Measurements from ENCODE around the gene CST9.

CST9 gene

DNA sequence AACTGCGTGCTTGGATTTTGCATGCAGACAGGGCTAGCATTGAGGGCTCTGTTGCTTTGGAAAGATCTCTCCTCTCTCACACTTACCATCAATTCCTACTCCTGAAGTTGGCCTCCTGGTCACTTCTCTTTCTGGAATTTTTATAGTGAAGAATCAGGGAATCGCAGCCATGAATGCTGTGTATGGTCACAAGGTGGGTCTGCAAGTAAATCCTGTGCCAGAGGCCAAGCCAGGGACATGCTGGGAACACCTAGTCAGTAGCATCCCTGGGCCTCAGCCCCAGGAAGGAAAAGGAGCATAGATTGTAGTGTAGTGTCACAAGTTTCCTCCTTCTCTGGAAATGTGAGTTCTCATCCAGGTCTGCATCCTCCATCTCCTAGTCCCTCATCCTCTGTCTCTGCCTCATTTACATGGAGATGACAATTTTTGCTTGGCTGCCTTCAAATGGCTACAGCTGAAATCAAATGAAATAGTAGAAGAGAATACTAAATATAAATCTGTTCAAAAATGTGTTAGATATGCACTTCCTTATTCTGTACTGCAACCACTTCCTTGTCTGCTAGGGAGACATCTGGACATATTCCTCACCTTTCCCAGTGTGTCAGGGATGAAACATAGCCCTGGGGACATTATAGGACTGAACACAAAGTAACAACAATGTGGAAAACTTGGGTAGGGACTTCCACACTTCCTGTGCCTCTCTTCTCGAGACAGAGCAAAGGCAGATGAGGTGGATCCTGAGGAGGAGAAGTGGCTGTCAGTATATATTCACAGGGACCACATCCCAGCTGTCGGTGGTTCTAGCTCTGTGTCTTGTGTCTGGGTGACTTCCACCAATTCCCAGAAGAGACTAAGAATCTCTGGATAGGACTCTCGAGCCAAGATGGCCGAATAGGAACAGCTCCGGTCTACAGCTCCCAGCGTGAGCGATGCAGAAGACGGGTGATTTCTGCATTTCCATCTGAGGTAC is 17.0 kb downstream of the CST9 start:
- Histone ChIP-seq H3K9ac (no peak overlapping the region), H3K27ac (no peak overlapping the region), H3K4me1 (no peaks in the 10 kb centered on the region), H3K4me2 (ENCODE audit: low read length) (no peak overlapping the region), H2AFZ (no peak overlapping the region), H3K9me3 (ENCODE audit: control insufficient read depth, low read length) (no peaks in the 10 kb centered on the region), H3K27me3 (ENCODE audit: control insufficient read depth, insufficient read depth, low read length) (no peaks in the 10 kb centered on the region), H3K36me3 (ENCODE audit: control insufficient read depth, insufficient read depth, low read length) (no peaks in the 10 kb centered on the region), H3K4me3 (ENCODE audit: low read depth, low read length) (no peak overlapping the region), H3K79me2 (no peaks in the 10 kb centered on the region)
- TF ChIP-seq, protein P1, sequence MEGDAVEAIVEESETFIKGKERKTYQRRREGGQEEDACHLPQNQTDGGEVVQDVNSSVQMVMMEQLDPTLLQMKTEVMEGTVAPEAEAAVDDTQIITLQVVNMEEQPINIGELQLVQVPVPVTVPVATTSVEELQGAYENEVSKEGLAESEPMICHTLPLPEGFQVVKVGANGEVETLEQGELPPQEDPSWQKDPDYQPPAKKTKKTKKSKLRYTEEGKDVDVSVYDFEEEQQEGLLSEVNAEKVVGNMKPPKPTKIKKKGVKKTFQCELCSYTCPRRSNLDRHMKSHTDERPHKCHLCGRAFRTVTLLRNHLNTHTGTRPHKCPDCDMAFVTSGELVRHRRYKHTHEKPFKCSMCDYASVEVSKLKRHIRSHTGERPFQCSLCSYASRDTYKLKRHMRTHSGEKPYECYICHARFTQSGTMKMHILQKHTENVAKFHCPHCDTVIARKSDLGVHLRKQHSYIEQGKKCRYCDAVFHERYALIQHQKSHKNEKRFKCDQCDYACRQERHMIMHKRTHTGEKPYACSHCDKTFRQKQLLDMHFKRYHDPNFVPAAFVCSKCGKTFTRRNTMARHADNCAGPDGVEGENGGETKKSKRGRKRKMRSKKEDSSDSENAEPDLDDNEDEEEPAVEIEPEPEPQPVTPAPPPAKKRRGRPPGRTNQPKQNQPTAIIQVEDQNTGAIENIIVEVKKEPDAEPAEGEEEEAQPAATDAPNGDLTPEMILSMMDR (IDR thresholded peaks at IDR 0.05) = no peak

- H3K4me2 ChIP-seq (ENCODE audit: low read length) = no peak overlapping the region
- TF ChIP-seq, protein P1 (IDR thresholded peaks at IDR 0.05) = no peak
- H3K9me3 ChIP-seq (ENCODE audit: control insufficient read depth, low read length) = no peaks in the 10 kb centered on the region
- no peaks in the 10 kb centered on the region for H3K36me3 ChIP-seq (ENCODE audit: control insufficient read depth, insufficient read depth, low read length)
- H3K4me1 ChIP-seq = no peaks in the 10 kb centered on the region
- no peak overlapping the region for H2AFZ ChIP-seq
- no peaks in the 10 kb centered on the region for H3K27me3 ChIP-seq (ENCODE audit: control insufficient read depth, insufficient read depth, low read length)
- no peak overlapping the region for H3K27ac ChIP-seq
- no peak overlapping the region for H3K9ac ChIP-seq
- no peaks in the 10 kb centered on the region for H3K79me2 ChIP-seq
- no peak overlapping the region for H3K4me3 ChIP-seq (ENCODE audit: low read depth, low read length)
Observed at GRCh38 chr20:23587631-23588030, 18.1 kb downstream of the CST9 start.

- H3K9ac ChIP-seq = no peak overlapping the region
- TF ChIP-seq, protein P1 (IDR thresholded peaks at IDR 0.05) = no peak
- no peaks in the 10 kb centered on the region for H3K9me3 ChIP-seq (ENCODE audit: control insufficient read depth, low read length)
- no peaks in the 10 kb centered on the region for H3K36me3 ChIP-seq (ENCODE audit: control insufficient read depth, insufficient read depth, low read length)
- H3K79me2 ChIP-seq = no peaks in the 10 kb centered on the region
- H2AFZ ChIP-seq = no peak overlapping the region
- no peak overlapping the region for H3K27ac ChIP-seq
- no peaks in the 10 kb centered on the region for H3K27me3 ChIP-seq (ENCODE audit: control insufficient read depth, insufficient read depth, low read length)
- H3K4me1 ChIP-seq = no peaks in the 10 kb centered on the region
- H3K4me2 ChIP-seq (ENCODE audit: low read length) = no peak overlapping the region
- no peak overlapping the region for H3K4me3 ChIP-seq (ENCODE audit: low read depth, low read length)
Observed at GRCh38 chr20:23586735-23587525, 18.8 kb downstream of the CST9 start.

DNA sequence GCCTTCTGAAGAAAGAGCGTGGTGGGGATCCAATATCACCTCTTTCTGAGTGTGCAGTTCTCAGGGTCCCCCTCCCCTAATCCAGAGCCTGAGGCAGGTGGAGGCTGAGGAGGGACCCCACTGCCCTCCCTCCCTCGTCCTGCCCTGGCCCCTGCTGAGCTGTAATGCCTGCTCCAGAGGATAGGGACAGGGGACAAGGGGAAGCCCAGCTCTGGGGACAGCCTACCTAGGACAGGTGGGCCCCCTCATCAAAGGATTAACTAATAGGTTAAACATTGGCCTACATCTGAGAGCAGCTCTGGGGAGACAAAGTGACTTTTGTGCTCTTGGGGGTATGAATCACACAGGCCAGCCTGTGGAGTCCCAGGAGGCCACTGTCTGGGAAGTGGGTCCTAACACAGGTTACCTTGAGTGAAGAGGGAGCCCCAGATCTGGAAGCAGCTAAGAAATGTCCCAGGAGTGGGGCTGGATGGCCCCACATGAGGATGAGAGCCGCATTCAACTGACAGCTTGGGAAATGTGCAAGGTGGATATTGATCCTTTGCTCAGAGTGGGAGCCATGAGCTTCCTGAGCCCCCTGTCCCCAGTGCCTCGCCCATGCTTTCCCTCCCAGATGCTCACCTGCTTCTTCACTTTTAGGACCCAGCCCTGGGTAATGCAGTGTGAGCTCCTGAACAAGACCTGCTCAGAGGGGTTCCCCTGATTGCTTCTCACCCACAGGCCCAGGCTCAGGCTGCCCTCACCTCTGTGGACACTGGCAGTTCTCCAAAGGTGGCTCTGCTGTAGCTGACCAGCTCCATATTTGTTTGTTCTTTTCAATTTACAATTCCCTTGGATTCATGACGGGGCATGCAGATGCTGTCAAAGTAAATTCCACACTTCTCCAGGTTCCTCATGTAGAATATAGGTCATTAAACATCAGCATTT is 19.6 kb downstream of the CST9 start:
- H2AFZ ChIP-seq = no peak overlapping the region
- H3K9me3 ChIP-seq (ENCODE audit: control insufficient read depth, low read length) = no peaks in the 10 kb centered on the region
- no peaks in the 10 kb centered on the region for H3K36me3 ChIP-seq (ENCODE audit: control insufficient read depth, insufficient read depth, low read length)
- no peak overlapping the region for H3K27ac ChIP-seq
- no peaks in the 10 kb centered on the region for H3K79me2 ChIP-seq
- no peak overlapping the region for H3K9ac ChIP-seq
- no peak overlapping the region for H3K4me2 ChIP-seq (ENCODE audit: low read length)
- H3K4me1 ChIP-seq = no peaks in the 10 kb centered on the region
- TF ChIP-seq, protein P1 (IDR thresholded peaks at IDR 0.05) = no peak
- H3K4me3 ChIP-seq (ENCODE audit: low read depth, low read length) = no peak overlapping the region
- no peaks in the 10 kb centered on the region for H3K27me3 ChIP-seq (ENCODE audit: control insufficient read depth, insufficient read depth, low read length)
